HepG2 (cell line): ENCODE results near the gene TSPAN18. TPM values are rescaled to one million over a fixed set of nuclear protein-coding genes. Genes with fewer than 3 reads are reported as not detected.

Source experiments
- ATAC-seq: fragments of 200-7000 bp; cut with Tn5 transposase; 3 replicates; pipeline ENCODE4 v1.9.1; 2020; ENCODE audit warnings: mild to moderate bottlenecking, moderate library complexity
- BruUV-seq: library from RNA; stranded (reverse); fragments of 400-500 nt; replicated peaks from 2 replicates; lab custom pipeline; 2021; lab: Mats Ljungman, UMichigan
- CTCF ChIA-PET: fragments of 300-600 bp; formaldehyde crosslinking; extraction: SDS; loops from one replicate; lab custom pipeline; 2021; ENCODE audit warnings: low total read pairs, inconsistent platforms, low intra/inter-chr PET ratio; lab: Yijun Ruan, JAX
- POLR2A ChIA-PET: fragments of 350-600 bp; sonication (Branson Sonifier 250); formaldehyde crosslinking; loops from one replicate; lab custom pipeline; 2020; ENCODE audit warnings: antibody characterized with exemption, inconsistent platforms; lab: Yijun Ruan, JAX
- DNase-seq: peaks from one replicate; pipeline ENCODE4 v3.0.0-alpha.2; 2015; ENCODE audit warnings: low spot score
- FAIRE-seq: peaks from 3 replicates; lab custom pipeline; 2011; peaks lifted over from hg19 to GRCh38; lab: Jason Lieb, UNC
- H2AFZ ChIP-seq: one replicate; pipeline ENCODE4 v1.6.1; 2011; ENCODE audit warnings: low read length, inconsistent platforms
- H3K27ac ChIP-seq: fragments of 300-600 bp; 3 replicates; pipeline ENCODE4 v1.8.0; 2011; ENCODE audit warnings: mixed run types, mild to moderate bottlenecking, mixed read lengths, low read length, inconsistent platforms; ENCODE audit not compliant: insufficient read depth; ENCODE audit errors: extremely low read length
- H3K27me3 ChIP-seq, 2 experiments: fragments of 200-600 bp in 1 of 2; 2 replicates in 1 of 2; 3 replicates in 1 of 2; pipeline versions ENCODE4 v1.6.0 to v1.8.0; 2011; ENCODE audit warnings: low read length in 2 of 2, mild to moderate bottlenecking in 2 of 2, moderate library complexity in 2 of 2, inconsistent platforms in 1 of 2; ENCODE audit not compliant: insufficient read depth in 2 of 2, control insufficient read depth in 1 of 2
- H3K36me3 ChIP-seq, 2 experiments: fragments of 200-600 bp in 1 of 2; replicated peaks in 1 of 2; 2 replicates in 1 of 2; 3 replicates in 1 of 2; pipeline versions ENCODE4 v1.5.1 to v1.8.0; 2011; ENCODE audit warnings: low read length in 2 of 2, inconsistent platforms in 1 of 2; ENCODE audit not compliant: insufficient read depth in 2 of 2, control insufficient read depth in 1 of 2
- H3K4me1 ChIP-seq: 2 replicates; pipeline ENCODE4 v1.5.1; 2012; ENCODE audit warnings: low read length, inconsistent platforms; ENCODE audit not compliant: insufficient read depth
- H3K4me2 ChIP-seq: 2 replicates; pipeline ENCODE4 v1.6.0; 2011; ENCODE audit warnings: low read depth, low read length, inconsistent platforms
- H3K4me3 ChIP-seq, 3 experiments: fragments of 200-600 bp in 1 of 3; sonication (generic), shearing (Covaris generic) in 1 of 3; replicated peaks in 1 of 3; 2 replicates each; pipeline ENCODE4 v1.5.1; 2011 to 2016; ENCODE audit warnings: low read length in 3 of 3, inconsistent platforms in 2 of 3, low read depth in 2 of 3, mild to moderate bottlenecking in 2 of 3, control low read depth in 1 of 3, mixed read lengths in 1 of 3; ENCODE audit not compliant: insufficient read depth in 1 of 3
- H3K79me2 ChIP-seq: one replicate; pipeline ENCODE4 v1.6.1; 2011; ENCODE audit warnings: low read length, inconsistent platforms; ENCODE audit not compliant: insufficient read depth
- H3K9ac ChIP-seq: 2 replicates; pipeline ENCODE4 v1.6.0; 2011; ENCODE audit warnings: mild to moderate bottlenecking, low read depth, low read length, inconsistent platforms; ENCODE audit not compliant: insufficient read depth
- H3K9me3 ChIP-seq: 2 replicates; pipeline ENCODE4 v1.5.1; 2012; ENCODE audit warnings: mild to moderate bottlenecking, low read length
- H4K20me1 ChIP-seq: 2 replicates; pipeline ENCODE4 v1.6.0; 2011; ENCODE audit warnings: inconsistent platforms, mild to moderate bottlenecking, low read length, moderate library complexity; ENCODE audit not compliant: insufficient read depth
- CERS6 ChIP-seq: sonication (generic); formaldehyde crosslinking; IDR thresholded peaks from 2 replicates; pipeline ENCODE4 v1.5.0; 2020; ENCODE audit warnings: missing genetic modification reagents
- CREB1 ChIP-seq, 2 experiments: fragments of 450-650 bp in 1 of 2; IDR thresholded peaks; 2 replicates each; pipeline ENCODE4 v1.6.1; 2016 to 2017; ENCODE audit warnings: control low read depth in 1 of 2, mild to moderate bottlenecking in 1 of 2, missing compliant biosample characterization in 1 of 2, missing genetic modification characterization in 1 of 2
- HNRNPLL ChIP-seq: fragments of 200-400 bp; formaldehyde crosslinking; IDR thresholded peaks from 2 replicates; pipeline ENCODE4 v1.6.1; 2017; ENCODE audit warnings: mild to moderate bottlenecking, low read depth, low read length; ENCODE audit not compliant: poor library complexity, severe bottlenecking
- SMAD3 ChIP-seq: sonication (generic); formaldehyde crosslinking; IDR thresholded peaks from 2 replicates; pipeline ENCODE4 v1.4.0; 2020; ENCODE audit warnings: missing genetic modification reagents
- SOX13 ChIP-seq, 3 experiments: fragments of 450-650 bp in 1 of 3; sonication (generic) in 1 of 3; formaldehyde crosslinking in 1 of 3; IDR thresholded peaks in 2 of 3; conservative IDR thresholded peaks in 1 of 3; 2 replicates each; pipeline versions ENCODE4 v1.5.0 to v1.6.1; 2016 to 2020; ENCODE audit warnings: antibody characterized with exemption in 1 of 3, mild to moderate bottlenecking in 1 of 3, missing compliant biosample characterization in 1 of 3, missing genetic modification reagents in 1 of 3, moderate library complexity in 1 of 3
- SP1 ChIP-seq, 2 experiments: fragments of 450-650 bp in 1 of 2; sonication (generic) in 1 of 2; formaldehyde crosslinking in 1 of 2; IDR thresholded peaks; 2 replicates each; pipeline versions ENCODE4 v1.4.0 to v1.6.1; 2016 to 2020; ENCODE audit warnings: missing genetic modification reagents in 1 of 2
- TOPORS ChIP-seq: sonication (generic); formaldehyde crosslinking; IDR thresholded peaks from 2 replicates; pipeline ENCODE4 v1.8.0; 2023; ENCODE audit warnings: mild to moderate bottlenecking, missing genetic modification reagents
- ZFP36L2 ChIP-seq: sonication (generic); formaldehyde crosslinking; IDR thresholded peaks from 2 replicates; pipeline ENCODE4 v1.4.0; 2020; ENCODE audit warnings: missing genetic modification reagents
- ZFP37 ChIP-seq: sonication (generic); formaldehyde crosslinking; IDR thresholded peaks from 2 replicates; pipeline ENCODE4 v1.4.0; 2020; ENCODE audit warnings: missing genetic modification reagents, borderline replicate concordance
- ZFYVE20 ChIP-seq: sonication (generic); formaldehyde crosslinking; IDR thresholded peaks from 2 replicates; pipeline ENCODE4 v1.8.0; 2023; ENCODE audit warnings: low read depth, mild to moderate bottlenecking, moderate library complexity, missing genetic modification reagents, borderline replicate concordance
- ZNF138 ChIP-seq: sonication (generic); formaldehyde crosslinking; IDR thresholded peaks from 2 replicates; pipeline ENCODE4 v1.5.0; 2020; ENCODE audit warnings: mild to moderate bottlenecking, low read depth, missing genetic modification reagents
- ZNF3 ChIP-seq: IDR thresholded peaks from 2 replicates; pipeline ENCODE4 v1.7.0; 2017; ENCODE audit warnings: inconsistent platforms
- ZNF382 ChIP-seq: sonication (generic); formaldehyde crosslinking; IDR thresholded peaks from 2 replicates; pipeline ENCODE4 v1.5.0; 2020; ENCODE audit warnings: missing genetic modification reagents, mild to moderate bottlenecking, borderline replicate concordance
- ZNF558 ChIP-seq: sonication (generic); formaldehyde crosslinking; IDR thresholded peaks from 2 replicates; pipeline ENCODE4 v1.9.0; 2022; ENCODE audit warnings: mild to moderate bottlenecking, missing genetic modification reagents, borderline replicate concordance
- ZNF569 ChIP-seq: sonication (generic); formaldehyde crosslinking; IDR thresholded peaks from 2 replicates; pipeline ENCODE4 v1.5.0; 2020; ENCODE audit warnings: mild to moderate bottlenecking, missing genetic modification reagents, moderate library complexity, borderline replicate concordance
- ZNF572 ChIP-seq: sonication (generic); formaldehyde crosslinking; IDR thresholded peaks from 2 replicates; pipeline ENCODE4 v1.5.1; 2020; ENCODE audit warnings: mild to moderate bottlenecking, missing genetic modification reagents
- ZNF7 ChIP-seq: IDR thresholded peaks from 2 replicates; pipeline ENCODE4 v1.6.1; 2016; ENCODE audit warnings: missing biosample characterization, missing genetic modification reagents
- ZNF768 ChIP-seq: sonication (generic); formaldehyde crosslinking; IDR thresholded peaks from 2 replicates; pipeline ENCODE4 v1.4.0; 2020; ENCODE audit warnings: missing genetic modification reagents
- in situ Hi-C: cut with HindIII; loops from 2 replicates; pipeline ENCODE4 v1.10.0; 2017; ENCODE audit warnings: low pct_unique_long_range_greater_than_20kb; ENCODE audit not compliant: extremely low pct_ligation_motif_present
- intact Hi-C: fragments of 100-400 bp; cut with micrococcal nuclease; formaldehyde crosslinking; loops from one replicate; pipeline ENCODE4 v1.10.0; 2022; ENCODE audit not compliant: unreplicated experiment
- polyA plus RNA-seq, 8 experiments: library from polyadenylated mRNA; depleted of rRNA in 3 of 8; stranded (reverse) in 7 of 8; unstranded in 1 of 8; fragments of >200 nt; fragmentation: Illumina TruSeq in 4 of 8; extraction: Trizol in 4 of 8; gene quantifications; 2 replicates each; pipeline versions ENCODE4 v1.2.1 to v1.2.3, GENCODE V29; 2011 to 2016; ENCODE audit warnings: low read depth in 4 of 8, missing spikeins in 1 of 8, mixed read lengths in 1 of 8; ENCODE audit not compliant: insufficient read depth in 1 of 8
- total RNA-seq, 5 experiments: library from RNA; depleted of rRNA; stranded (reverse); fragments of >200 nt; fragmentation: Illumina TruSeq; extraction: Trizol; gene quantifications; 2 replicates each; pipeline ENCODE4 v1.2.3, GENCODE V29; 2016; ENCODE audit warnings: low read depth in 1 of 5
- TF ChIP-seq, protein P1 (sequence below): sonication (generic); formaldehyde crosslinking; IDR thresholded peaks from 2 replicates; pipeline ENCODE4 v1.8.0; 2022; ENCODE audit warnings: missing genetic modification reagents, low read depth, mild to moderate bottlenecking, borderline replicate concordance
- TF ChIP-seq, protein P2 (sequence below): sonication (generic); formaldehyde crosslinking; IDR thresholded peaks from 2 replicates; pipeline ENCODE4 v1.8.0; 2022; ENCODE audit warnings: missing genetic modification reagents, mild to moderate bottlenecking, borderline replicate concordance

Gene TSPAN18
- total and polyA plus RNA-seq, 2 of the 13 experiments (the other 11 are each of a cell fraction or from before 2014, with no cell fraction given) = not detected

GRCh38 chr11:44854741-44855492, 128.2 kb downstream of the TSPAN18 start (continued):
- no peak for TF ChIP-seq SMAD3 (CRISPR knock-in tag)

- CTCF ChIA-PET = no interaction called here
- Histone ChIP-seq H3K27me3 (peaks cover 3 to 7% of the 10 kb centered on the region in 2 experiments; a peak in 2 of 5 replicates), H3K4me3 (no peak overlapping the region), H3K4me2 (no peak overlapping the region), H3K9me3 (no peaks in the 10 kb centered on the region), H2AFZ (no peak overlapping the region), H3K4me1 (no peaks in the 10 kb centered on the region), H3K36me3 (no peaks in the 10 kb centered on the region), H3K27ac (no peak overlapping the region), H3K9ac (no peak overlapping the region), H4K20me1 (no peaks in the 10 kb centered on the region), H3K79me2 (no peaks in the 10 kb centered on the region)
- TF ChIP-seq SOX13 (IDR thresholded peaks at IDR 0.05) (no peak), SOX13 (CRISPR knock-in tag; conservative IDR thresholded peaks at IDR 0.05 in 1 of 2, IDR thresholded peaks at IDR 0.05 in 1 of 2) (no peak), ZNF572 (CRISPR knock-in tag) (no peak), ZFYVE20 (CRISPR knock-in tag) (no peak), SMAD3 (CRISPR knock-in tag) (no peak), HNRNPLL (no peak), ZNF138 (no peak), ZNF558 (CRISPR knock-in tag) (no peak), ZNF7 (CRISPR knock-in tag) (no peak), ZFP37 (CRISPR knock-in tag) (no peak), ZNF3 (CRISPR knock-in tag) (no peak), ZNF382 (no peak), TOPORS (no peak), CREB1 (IDR thresholded peaks at IDR 0.05) (no peak), CREB1 (CRISPR knock-in tag; IDR thresholded peaks at IDR 0.05) (no peak), ZNF768 (CRISPR knock-in tag) (no peak), ZNF569 (no peak), CERS6 (CRISPR knock-in tag) (no peak), SP1 (IDR thresholded peaks at IDR 0.05) (no peak), SP1 (CRISPR knock-in tag; IDR thresholded peaks at IDR 0.05) (no peak), ZFP36L2 (CRISPR knock-in tag) (no peak)
- TF ChIP-seq, protein P1, sequence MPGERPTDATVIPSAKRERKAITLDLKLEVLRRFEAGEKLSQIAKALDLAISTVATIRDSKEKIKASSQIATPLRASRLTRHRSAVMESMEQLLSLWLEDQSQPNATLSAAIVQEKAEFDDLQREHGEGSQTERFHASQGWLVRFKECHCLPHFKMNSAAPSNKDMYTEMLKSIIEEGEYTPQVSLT (CRISPR knock-in tag) = no peak
- TF ChIP-seq, protein P2, sequence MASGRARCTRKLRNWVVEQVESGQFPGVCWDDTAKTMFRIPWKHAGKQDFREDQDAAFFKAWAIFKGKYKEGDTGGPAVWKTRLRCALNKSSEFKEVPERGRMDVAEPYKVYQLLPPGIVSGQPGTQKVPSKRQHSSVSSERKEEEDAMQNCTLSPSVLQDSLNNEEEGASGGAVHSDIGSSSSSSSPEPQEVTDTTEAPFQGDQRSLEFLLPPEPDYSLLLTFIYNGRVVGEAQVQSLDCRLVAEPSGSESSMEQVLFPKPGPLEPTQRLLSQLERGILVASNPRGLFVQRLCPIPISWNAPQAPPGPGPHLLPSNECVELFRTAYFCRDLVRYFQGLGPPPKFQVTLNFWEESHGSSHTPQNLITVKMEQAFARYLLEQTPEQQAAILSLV = no peak
- POLR2A ChIA-PET = no interaction called here
- intact Hi-C loops = no loop called here
- ATAC-seq = no peak
- no peak for DNase-seq
- no TSS peak for BruUV-seq
- in situ Hi-C loops = no loop called here
- no peak for FAIRE-seq
Measured at GRCh38 chr11:44855493-44855849, 128.7 kb downstream of the TSPAN18 start.
